Testis (tissue), 5 donors: ENCODE data around the gene ARL4A. TPM values are rescaled to one million over a fixed set of nuclear protein-coding genes. Genes with fewer than 3 reads are reported as not detected.

Experiments
- DNase-seq: peaks from one replicate; pipeline ENCODE4 v3.0.0-alpha.2; 2019
- H3K27ac ChIP-seq, 2 donors: fragments of 200-600 bp; sonication (generic); one replicate each; pipeline ENCODE4 v1.5.1; 2019
- H3K27me3 ChIP-seq: fragments of 200-600 bp; sonication (generic); one replicate; pipeline ENCODE4 v1.5.1; 2019
- H3K36me3 ChIP-seq: fragments of 200-600 bp; sonication (generic); one replicate; pipeline ENCODE4 v1.5.1; 2017; ENCODE audit warnings: low read depth; ENCODE audit errors: missing control alignments
- H3K4me1 ChIP-seq: fragments of 200-600 bp; sonication (generic); one replicate; pipeline ENCODE4 v1.5.1; 2019
- H3K4me3 ChIP-seq, 2 donors: fragments of 200-600 bp; sonication (generic); one replicate each; pipeline ENCODE4 v1.5.1; 2017 to 2019
- H3K9me3 ChIP-seq: fragments of 200-600 bp; sonication (generic); one replicate; pipeline ENCODE4 v1.5.1; 2017
- POLR2A ChIP-seq: fragments of 450-650 bp; IDR thresholded peaks from one replicate; pipeline ENCODE4 v1.6.1; 2017; ENCODE audit warnings: antibody characterized with exemption, mild to moderate bottlenecking, moderate library complexity
- WGBS, 2 donors: methylation state at CpG; one replicate each; pipeline ENCODE4 v1.1.5; 2018; 5-methylcytosine and 5-hydroxymethylcytosine counted together
- intact Hi-C: fragments of 100-400 bp; cut with DNase I; formaldehyde crosslinking; loops from one replicate; pipeline ENCODE4 v1.15.1; 2023; ENCODE audit warnings: low total_unique reads
- long read RNA-seq, 2 donors: transcript quantifications; one replicate each; lab custom pipeline, GENCODE V29; 2026
- polyA plus RNA-seq: library from polyadenylated mRNA; stranded (reverse); fragments of 350-450 nt; fragmentation: Illumina TruSeq; extraction: RNeasy Lipid Tissue Mini Kit (QIAGEN cat#74804); gene quantifications from one replicate; pipeline ENCODE4 v1.2.3, GENCODE V29; 2014; ENCODE audit warnings: low read depth, low replicate concordance; ENCODE audit not compliant: insufficient read depth
- total RNA-seq, 2 donors: library from RNA; depleted of rRNA; stranded (reverse); fragments of >200 nt; gene quantifications; one replicate each; pipeline ENCODE4 v1.2.3, GENCODE V29; 2016
- TF ChIP-seq, protein P1 (sequence below), 3 experiments: fragments of 450-650 bp in 2 of 3; fragments of 200-600 bp in 1 of 3; sonication (generic) in 1 of 3; IDR thresholded peaks; one replicate each; pipeline ENCODE4 v1.5.1; 2016 to 2019; ENCODE audit warnings: antibody characterized with exemption in 3 of 3, mild to moderate bottlenecking in 2 of 3, moderate library complexity in 1 of 3

Gene ARL4A, protein sequence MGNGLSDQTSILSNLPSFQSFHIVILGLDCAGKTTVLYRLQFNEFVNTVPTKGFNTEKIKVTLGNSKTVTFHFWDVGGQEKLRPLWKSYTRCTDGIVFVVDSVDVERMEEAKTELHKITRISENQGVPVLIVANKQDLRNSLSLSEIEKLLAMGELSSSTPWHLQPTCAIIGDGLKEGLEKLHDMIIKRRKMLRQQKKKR
- total RNA-seq, result 100 to 1,000 TPM in 1 of 2 donors, 10 to 100 TPM in 1; 60.8 to 153 TPM
- polyA plus RNA-seq, result 344 TPM
- long read RNA-seq, donor 1, transcript ARL4A-206 (2 exons, 845 nt), result major isoform, 8 of 15 reads
- long read RNA-seq, donor 1, partial matches to known transcripts, result 0 of 15 reads
- long read RNA-seq, donor 1, other reads (novel, unspliced or antisense), result 0 of 15 reads
- long read RNA-seq, donor 2, transcript ARL4A-206 (2 exons, 845 nt), result minor isoform, 5 of 13 reads
- long read RNA-seq, donor 2, transcript ARL4A-201 (2 exons, 1,147 nt), result major isoform, 6 of 13 reads
- long read RNA-seq, donor 2, partial matches to known transcripts, result 0 of 13 reads
- long read RNA-seq, donor 2, other reads (novel, unspliced or antisense), result 0 of 13 reads

DNA sequence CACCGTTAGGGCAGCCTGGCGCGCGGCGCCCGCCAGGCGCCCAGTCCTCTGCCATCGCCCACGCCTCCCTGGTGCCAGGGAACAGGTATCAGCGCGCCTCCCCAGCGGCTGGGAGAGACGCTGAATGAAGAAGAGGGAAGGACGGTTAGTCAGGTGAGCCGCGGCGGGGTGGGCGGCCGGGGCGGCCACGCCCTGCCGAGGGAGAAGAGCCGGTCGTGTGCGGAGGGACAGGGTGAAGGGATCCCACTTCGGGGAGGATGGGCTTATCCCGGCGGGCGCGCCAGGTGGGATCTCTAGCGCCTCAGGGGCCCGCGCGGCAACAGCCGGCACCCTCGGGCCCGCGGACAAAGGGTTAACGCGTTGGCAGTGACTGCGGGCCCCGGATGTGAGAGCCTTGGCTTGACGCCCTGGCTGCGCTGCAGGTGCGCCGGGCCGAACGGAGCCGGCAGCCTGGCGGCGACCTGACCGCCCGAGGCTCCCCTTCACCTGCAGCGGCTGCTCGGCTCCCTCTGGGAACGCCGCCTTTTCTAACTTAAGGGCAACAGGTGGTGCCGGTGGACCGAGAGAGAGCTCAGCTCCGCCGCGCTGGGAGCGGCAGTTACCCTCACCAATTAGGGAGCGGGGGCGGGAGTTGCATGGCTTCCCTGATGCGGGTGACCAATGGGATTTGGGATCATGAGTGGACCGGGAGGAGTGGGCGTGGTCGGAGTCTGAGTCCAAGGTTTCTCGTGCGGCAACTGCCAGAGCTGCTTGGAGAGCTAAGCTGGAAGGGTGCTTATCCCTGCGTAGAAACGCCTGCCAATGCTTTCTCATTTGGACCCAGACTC lies at the start of gene ARL4A:
TSS of gene ARL4A (plus strand) at position 743 of the 827 bp plus-strand sequence. CDS start 622 bp downstream, outside the sequence.
- Histone ChIP-seq H3K9me3 (no peaks in the 10 kb centered on the region), H3K4me1 (peaks cover 5% of the 10 kb centered on the region), H3K27me3 (no peaks in the 10 kb centered on the region), H3K36me3 (no peaks in the 10 kb centered on the region), H3K27ac (peak within 1 kb of the TSS; percentile 89 to 96), H3K4me3 (peak within 1 kb of the TSS; percentile 97 to 98)
- peak; percentile 100 for DNase-seq
- TF ChIP-seq POLR2A, result no peak
- TF ChIP-seq, protein P1, sequence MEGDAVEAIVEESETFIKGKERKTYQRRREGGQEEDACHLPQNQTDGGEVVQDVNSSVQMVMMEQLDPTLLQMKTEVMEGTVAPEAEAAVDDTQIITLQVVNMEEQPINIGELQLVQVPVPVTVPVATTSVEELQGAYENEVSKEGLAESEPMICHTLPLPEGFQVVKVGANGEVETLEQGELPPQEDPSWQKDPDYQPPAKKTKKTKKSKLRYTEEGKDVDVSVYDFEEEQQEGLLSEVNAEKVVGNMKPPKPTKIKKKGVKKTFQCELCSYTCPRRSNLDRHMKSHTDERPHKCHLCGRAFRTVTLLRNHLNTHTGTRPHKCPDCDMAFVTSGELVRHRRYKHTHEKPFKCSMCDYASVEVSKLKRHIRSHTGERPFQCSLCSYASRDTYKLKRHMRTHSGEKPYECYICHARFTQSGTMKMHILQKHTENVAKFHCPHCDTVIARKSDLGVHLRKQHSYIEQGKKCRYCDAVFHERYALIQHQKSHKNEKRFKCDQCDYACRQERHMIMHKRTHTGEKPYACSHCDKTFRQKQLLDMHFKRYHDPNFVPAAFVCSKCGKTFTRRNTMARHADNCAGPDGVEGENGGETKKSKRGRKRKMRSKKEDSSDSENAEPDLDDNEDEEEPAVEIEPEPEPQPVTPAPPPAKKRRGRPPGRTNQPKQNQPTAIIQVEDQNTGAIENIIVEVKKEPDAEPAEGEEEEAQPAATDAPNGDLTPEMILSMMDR (IDR thresholded peaks at IDR 0.05), result no peak
- intact Hi-C loops, result no loop called here
- 0 to 1% methylated on average over 38 to 56 of the region's 73 CpGs for WGBS, 2 donors

DNA sequence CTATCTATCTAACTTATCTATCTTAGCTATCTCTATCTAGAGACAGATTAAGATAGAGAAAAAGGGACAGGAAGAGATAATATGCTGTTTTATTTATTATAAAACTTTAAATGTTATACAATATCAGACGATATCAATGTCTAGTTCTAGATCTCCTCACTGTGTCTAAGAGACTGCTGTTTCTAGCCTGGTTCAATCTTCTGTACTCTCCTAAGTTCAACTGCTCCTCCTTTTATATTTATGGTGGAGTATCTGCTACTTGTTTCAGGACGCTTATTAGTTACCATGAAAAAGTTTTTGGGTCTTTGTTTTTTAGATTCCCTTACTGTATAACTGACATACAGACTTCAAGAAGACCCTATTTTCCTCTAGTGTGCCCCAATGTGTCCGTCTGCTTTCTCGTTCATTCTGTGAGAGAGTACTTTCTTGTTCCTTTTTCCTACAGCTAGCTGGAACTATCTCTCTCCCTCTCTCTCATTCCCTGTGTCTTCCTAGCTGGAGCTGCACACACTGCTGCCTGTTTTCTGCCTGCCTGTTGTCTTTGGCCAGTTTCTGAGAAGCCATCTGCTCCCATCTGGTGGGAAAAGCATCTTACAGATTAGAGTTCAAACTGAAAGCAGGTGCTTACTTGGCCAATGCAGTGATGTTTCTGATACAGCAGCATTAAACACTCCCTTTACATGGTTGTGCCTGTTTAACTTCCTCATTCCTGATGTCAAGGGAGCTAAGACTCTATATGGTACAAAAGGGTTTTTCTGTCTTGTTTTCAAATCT lies 49.4 kb upstream of the ARL4A start:
- intact Hi-C loops, result no loop called here
- H3K9me3 ChIP-seq, result no peaks in the 10 kb centered on the region
- DNase-seq, result no peak
- TF ChIP-seq, protein P1 (IDR thresholded peaks at IDR 0.05), result no peak
- no peak for TF ChIP-seq POLR2A
- no peak overlapping the region for H3K4me3 ChIP-seq
- 20 to 29% methylated on average over 4 of the region's 4 CpGs for WGBS, 2 donors
- no peaks in the 10 kb centered on the region for H3K36me3 ChIP-seq
- no peaks in the 10 kb centered on the region for H3K27me3 ChIP-seq
- H3K27ac ChIP-seq, result no peak overlapping the region
- no peaks in the 10 kb centered on the region for H3K4me1 ChIP-seq

DNA sequence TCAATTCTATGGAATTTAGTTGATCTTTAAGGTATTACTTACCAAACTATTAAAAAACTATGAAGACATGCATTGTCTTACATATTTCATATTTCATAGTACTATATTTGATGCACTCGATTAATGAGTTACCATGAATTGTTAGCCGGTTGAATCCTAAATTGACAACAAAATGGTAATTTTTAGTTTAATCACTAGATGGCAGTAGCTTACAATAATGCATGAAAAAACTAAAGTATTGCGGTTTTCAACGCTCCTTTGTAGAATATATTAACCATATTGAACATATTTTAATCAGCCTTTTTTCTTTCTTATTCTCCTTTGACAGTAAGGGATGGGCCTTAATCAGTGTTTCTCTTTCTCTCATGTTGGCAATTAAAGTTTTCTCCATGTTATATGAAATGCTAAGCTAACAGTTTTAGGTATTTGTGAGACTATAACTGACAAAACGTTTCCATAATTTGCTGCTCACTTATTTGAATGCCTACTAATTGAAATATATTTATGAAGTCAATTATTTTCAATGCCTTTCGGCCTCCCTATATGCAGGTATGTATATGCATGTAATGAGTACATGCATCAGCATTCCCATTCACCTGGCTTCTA lies 48.5 kb upstream of the ARL4A start:
- no peak for TF ChIP-seq POLR2A
- TF ChIP-seq, protein P1 (IDR thresholded peaks at IDR 0.05), result peak in 2 of 3 experiments; percentile 9 to 56
- intact Hi-C loops, result no loop called here
- Histone ChIP-seq H3K4me3 (no peak overlapping the region), H3K27ac (no peak overlapping the region), H3K9me3 (no peaks in the 10 kb centered on the region), H3K27me3 (no peaks in the 10 kb centered on the region), H3K36me3 (no peaks in the 10 kb centered on the region), H3K4me1 (no peaks in the 10 kb centered on the region)
- no peak for DNase-seq
- WGBS, 2 donors, result 29 to 35% methylated on average over 6 of the region's 6 CpGs
